Cardiac muscle cell (in vitro differentiated cells and primary cell): Measurements from ENCODE around the gene CDC20. TPM values are rescaled to one million over a fixed set of nuclear protein-coding genes. Genes with fewer than 3 reads are reported as not detected.

Experiments used
- DNase-seq, 2 donors: peaks; one replicate each; pipeline versions ENCODE4 v3.0.0 to v3.0.0-alpha.2; 2010 to 2017; ENCODE audit warnings: low read depth in 1 of 2, low spot score in 1 of 2
- H3K27ac ChIP-seq: fragments of 200-600 bp; sonication (generic); 2 replicates; pipeline ENCODE4 v1.5.1; 2016
- H3K27me3 ChIP-seq: fragments of 200-600 bp; sonication (generic); 2 replicates; pipeline ENCODE4 v1.6.0; 2016; ENCODE audit warnings: control low read depth
- H3K36me3 ChIP-seq: fragments of 200-600 bp; sonication (generic); 2 replicates; pipeline ENCODE4 v1.5.1; 2016; ENCODE audit warnings: control low read depth
- H3K4me1 ChIP-seq: fragments of 200-600 bp; sonication (generic); 2 replicates; pipeline ENCODE4 v1.8.1; 2017; ENCODE audit warnings: low read depth, mild to moderate bottlenecking, mixed run types
- H3K4me3 ChIP-seq: fragments of 200-600 bp; sonication (generic); 2 replicates; pipeline ENCODE4 v1.5.1; 2016; ENCODE audit warnings: mild to moderate bottlenecking
- H3K9me3 ChIP-seq: fragments of 200-600 bp; sonication (generic); 2 replicates; pipeline ENCODE4 v1.5.1; 2017; ENCODE audit warnings: low read depth, mild to moderate bottlenecking, control low read depth
- CTCF ChIP-seq: IDR thresholded peaks from 2 replicates; pipeline ENCODE4 v1.5.1; 2012; ENCODE audit warnings: low read depth, mild to moderate bottlenecking, low read length
- polyA plus RNA-seq: library from polyadenylated mRNA; unstranded; fragments of >200 nt; fragmentation: Nextera tagmentation; extraction: Ambion mirVana; gene quantifications from 2 replicates; pipeline ENCODE4 v1.2.1, GENCODE V29; 2016
- total RNA-seq: library from RNA; depleted of rRNA; stranded (reverse); fragments of >200 nt; gene quantifications from 2 replicates; pipeline ENCODE4 v1.2.3, GENCODE V29; 2016

The CDC20 gene
- total and polyA plus RNA-seq, 2 experiments from 2014 or later: 18.7 to 134 TPM

GRCh38 chr1:43340559-43340958 is 18.2 kb upstream of the CDC20 start:
- no peak for TF ChIP-seq CTCF
- H3K27me3 ChIP-seq: no peaks in the 10 kb centered on the region
- no peak overlapping the region for H3K4me3 ChIP-seq
- H3K9me3 ChIP-seq: no peaks in the 10 kb centered on the region
- no peak overlapping the region for H3K27ac ChIP-seq
- H3K36me3 ChIP-seq: no peaks in the 10 kb centered on the region
- DNase-seq: no peak
- peaks cover 18% of the 10 kb centered on the region for H3K4me1 ChIP-seq

- H3K4me1 ChIP-seq: peaks cover 28% of the 10 kb centered on the region
- H3K4me3 ChIP-seq: no peak overlapping the region
- H3K9me3 ChIP-seq: no peaks in the 10 kb centered on the region
- peak overlapping the region; percentile 72 for H3K27ac ChIP-seq
- DNase-seq: peak in 1 of 2 donors; percentile 22
- no peak for TF ChIP-seq CTCF
- H3K36me3 ChIP-seq: no peaks in the 10 kb centered on the region
- H3K27me3 ChIP-seq: no peaks in the 10 kb centered on the region
These were observed 14.4 kb upstream of the CDC20 start for GRCh38 chr1:43344267-43344850.

- TF ChIP-seq CTCF: no peak
- peak overlapping the region; percentile 72 for H3K27ac ChIP-seq
These were observed 13.7 kb upstream of the CDC20 start for GRCh38 chr1:43345120-43345519.

GRCh38 chr1:43346636-43347035 is 12.1 kb upstream of the CDC20 start:
- no peaks in the 10 kb centered on the region for H3K36me3 ChIP-seq
- no peak for TF ChIP-seq CTCF
- no peak overlapping the region for H3K4me3 ChIP-seq
- H3K27me3 ChIP-seq: no peaks in the 10 kb centered on the region
- H3K9me3 ChIP-seq: no peaks in the 10 kb centered on the region
- peaks cover 34% of the 10 kb centered on the region for H3K4me1 ChIP-seq
- no peak for DNase-seq
- H3K27ac ChIP-seq: no peak overlapping the region

More at GRCh38 chr1:43345120-43345519, 13.7 kb upstream of the CDC20 start:
- no peaks in the 10 kb centered on the region for H3K36me3 ChIP-seq
- H3K4me1 ChIP-seq: peaks cover 30% of the 10 kb centered on the region
- no peak overlapping the region for H3K4me3 ChIP-seq
- H3K9me3 ChIP-seq: no peaks in the 10 kb centered on the region
- DNase-seq: no peak
- no peaks in the 10 kb centered on the region for H3K27me3 ChIP-seq

- Histone ChIP-seq H3K36me3 (no peaks in the 10 kb centered on the region), H3K27me3 (no peaks in the 10 kb centered on the region), H3K4me1 (peaks cover 34% of the 10 kb centered on the region), H3K27ac (peak overlapping the region; percentile 97), H3K4me3 (peak overlapping the region; percentile 38), H3K9me3 (no peaks in the 10 kb centered on the region)
- peak in 1 of 2 donors; percentile 39 for DNase-seq
- no peak for TF ChIP-seq CTCF
These were observed 10.4 kb upstream of the CDC20 start for GRCh38 chr1:43348343-43348808.
